Measurements from ENCODE around the gene RUNX2.

DNA sequence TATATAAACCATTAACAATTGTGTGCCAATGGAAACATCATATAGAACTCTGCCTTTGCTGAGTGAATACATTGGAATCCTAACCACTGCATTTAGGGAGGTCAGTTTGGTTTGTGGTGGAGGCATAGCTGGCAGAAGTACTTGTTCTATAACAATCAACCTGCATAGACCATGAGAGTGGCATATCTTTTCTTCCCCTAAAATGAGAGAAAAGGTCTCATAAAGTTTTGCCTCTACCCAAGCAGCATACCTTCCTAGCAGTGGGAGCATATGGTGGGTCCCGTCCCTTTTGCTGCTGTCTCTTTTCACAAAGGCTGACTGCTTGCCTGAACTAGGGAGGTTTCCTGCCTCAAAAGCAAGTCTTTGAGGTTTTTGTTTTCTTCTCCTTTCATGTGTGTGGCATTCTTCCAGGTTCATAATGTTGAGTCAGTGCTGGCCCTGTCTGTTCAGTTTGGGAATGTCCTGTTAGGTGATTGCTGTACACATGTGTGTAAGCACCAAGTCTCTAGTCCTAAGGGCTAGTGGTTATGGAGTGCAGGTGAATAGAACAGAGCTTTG lies 110.8 kb downstream of the RUNX2 start:
- TF ChIP-seq CTCF (conservative IDR thresholded peaks at IDR 0.05): no peak
- no peak for TF ChIP-seq ZFX (IDR thresholded peaks at IDR 0.05)

All from C4-2B (cell line).